Stimulated activated CD4-positive, alpha-beta T cell treated with anti-CD3 and anti-CD28 coated beads, Interleukin-1b, Interleukin-23, amount 100 ng/mL, for 24 hours (primary cell): ENCODE results near the gene KLHL3.
A peak's percentile ranks its signal among the peaks of the same experiment; 100 is the strongest.

Experiments used
- DNase-seq, 4 experiments: peaks; one replicate each; pipeline ENCODE4 v3.0.0-alpha.2; 2020; ENCODE audit warnings: low read depth in 4 of 4, low spot score in 1 of 4

Gene KLHL3

GRCh38 chr5:137747848-137748247, 12.0 kb upstream of the KLHL3 start:
- DNase-seq: no peak

GRCh38 chr5:137743031-137743640, 7.2 kb upstream of the KLHL3 start:
- DNase-seq: peak in 3 of 4 experiments; percentile 35 to 46 (median 41)

GRCh38 chr5:137741718-137742117, 5.8 kb upstream of the KLHL3 start:
- DNase-seq: no peak

- DNase-seq: no peak
Observed at GRCh38 chr5:137739737-137740136, 3.8 kb upstream of the KLHL3 start.

GRCh38 chr5:137738947-137739346, 3.1 kb upstream of the KLHL3 start:
- no peak for DNase-seq

- no peak for DNase-seq
Observed at GRCh38 chr5:137737349-137738131, 1.7 kb upstream of the KLHL3 start.

- DNase-seq: no peak
Observed at GRCh38 chr5:137736496-137736895, 607 bp upstream of the KLHL3 start.

GRCh38 chr5:137734962-137735554, 831 bp downstream of the KLHL3 start:
- DNase-seq: no peak

GRCh38 chr5:137734331-137734730, 1.6 kb downstream of the KLHL3 start:
- DNase-seq: no peak

- no peak for DNase-seq
Observed at GRCh38 chr5:137733922-137734321, 2.0 kb downstream of the KLHL3 start.

- DNase-seq: no peak
Observed at GRCh38 chr5:137733006-137733405, 2.9 kb downstream of the KLHL3 start.

- DNase-seq: no peak
Observed at GRCh38 chr5:137731176-137731575, 4.7 kb downstream of the KLHL3 start.

GRCh38 chr5:137730336-137730735, 5.6 kb downstream of the KLHL3 start:
- no peak for DNase-seq

- no peak for DNase-seq
Observed at GRCh38 chr5:137728048-137728447, 7.8 kb downstream of the KLHL3 start.

- no peak for DNase-seq
Observed at GRCh38 chr5:137727623-137728022, 8.3 kb downstream of the KLHL3 start.

GRCh38 chr5:137724251-137724650, 11.6 kb downstream of the KLHL3 start:
- DNase-seq: no peak

GRCh38 chr5:137718611-137719010, 17.3 kb downstream of the KLHL3 start:
- no peak for DNase-seq

- DNase-seq: no peak
Observed at GRCh38 chr5:137716337-137716736, 19.6 kb downstream of the KLHL3 start.

GRCh38 chr5:137715456-137715855, 20.4 kb downstream of the KLHL3 start:
- no peak for DNase-seq

GRCh38 chr5:137714946-137715345, 20.9 kb downstream of the KLHL3 start:
- no peak for DNase-seq

- DNase-seq: no peak
Observed at GRCh38 chr5:137714494-137714893, 21.4 kb downstream of the KLHL3 start.

- DNase-seq: no peak
Observed at GRCh38 chr5:137712139-137712667, 23.7 kb downstream of the KLHL3 start.
